Kidney (tissue), 14 donors: Measurements from ENCODE around the gene C5orf52. TPM values are rescaled to one million over a fixed set of nuclear protein-coding genes. Genes with fewer than 3 reads are reported as not detected.

Experiments used
- DNase-seq, 5 donors: peaks; one replicate each; pipeline ENCODE4 v3.0.0-alpha.2; 2013 to 2020
- FAIRE-seq: peaks from 2 replicates; lab custom pipeline; 2012; peaks lifted over from hg19 to GRCh38; lab: Jason Lieb, UNC
- H3K27ac ChIP-seq, 2 donors: one replicate each; pipeline ENCODE4 v1.7.0; 2013; ENCODE audit warnings: low read depth in 2 of 2, low read length in 2 of 2, inconsistent platforms in 1 of 2
- H3K27me3 ChIP-seq: one replicate; pipeline ENCODE4 v1.7.1; 2013; ENCODE audit warnings: low read length, inconsistent platforms; ENCODE audit not compliant: control insufficient read depth, insufficient read depth
- H3K36me3 ChIP-seq, 3 donors: one replicate each; pipeline versions ENCODE4 v1.7.0 to v1.7.1; 2013; ENCODE audit warnings: low read length in 3 of 3, control low read depth in 1 of 3, inconsistent platforms in 1 of 3; ENCODE audit not compliant: insufficient read depth in 3 of 3, control insufficient read depth in 2 of 3
- H3K4me1 ChIP-seq, 3 donors: one replicate each; pipeline versions ENCODE4 v1.7.0 to v1.7.1; 2013; ENCODE audit warnings: low read length in 3 of 3, inconsistent platforms in 1 of 3, low read depth in 1 of 3; ENCODE audit not compliant: control insufficient read depth in 2 of 3, insufficient read depth in 2 of 3
- H3K4me3 ChIP-seq, 3 donors: one replicate each; pipeline versions ENCODE4 v1.7.0 to v1.8.1; 2013; ENCODE audit warnings: low read length in 3 of 3, control low read depth in 1 of 3, inconsistent platforms in 1 of 3
- H3K9ac ChIP-seq, 3 donors: one replicate each; pipeline versions ENCODE4 v1.7.0 to v1.7.1; 2013; ENCODE audit warnings: low read length in 3 of 3, control low read depth in 1 of 3, inconsistent platforms in 1 of 3
- H3K9me3 ChIP-seq, 3 donors: one replicate each; pipeline versions ENCODE4 v1.7.0 to v1.7.1; 2013; ENCODE audit warnings: low read length in 3 of 3, control low read depth in 1 of 3, inconsistent platforms in 1 of 3; ENCODE audit not compliant: control insufficient read depth in 2 of 3, insufficient read depth in 1 of 3
- intact Hi-C: fragments of 100-400 bp; cut with DNase I; formaldehyde crosslinking; loops from one replicate; pipeline ENCODE4 v1.11.1; 2022
- polyA plus RNA-seq: library from polyadenylated mRNA; stranded (reverse); fragments of 350-450 nt; fragmentation: Illumina TruSeq; extraction: RNeasy Lipid Tissue Mini Kit (QIAGEN cat#74804); gene quantifications from one replicate; pipeline ENCODE4 v1.2.3, GENCODE V29; 2014; ENCODE audit warnings: low read depth, low replicate concordance; ENCODE audit not compliant: insufficient read depth
- total RNA-seq: library from RNA; stranded (reverse); fragmentation: NEBNext Ultra II Directional; extraction: Animal tissue kit (Norgen Biotek cat#: 25700); gene quantifications from one replicate; pipeline ENCODE4 v1.2.1, GENCODE V29; 2021
- TF ChIP-seq, protein P1 (sequence below): IDR thresholded peaks from 3 replicates; pipeline ENCODE4 v1.5.1; 2012; ENCODE audit warnings: mild to moderate bottlenecking, moderate library complexity, borderline replicate concordance; ENCODE audit not compliant: insufficient read depth; ENCODE audit errors: extremely low read depth
- donor health status: control.
- donor health status: control.
- donor health status: control.
- donor health status: control.
- donor health status: control.
- donor health status: DM: yes; HTN: yes; CAD: no.
- donor health status: Normal renal cell carcinoma (clear cell type).

The C5orf52 gene
- total and polyA plus RNA-seq, 2 donors from 2014 or later, result not detected

DNA sequence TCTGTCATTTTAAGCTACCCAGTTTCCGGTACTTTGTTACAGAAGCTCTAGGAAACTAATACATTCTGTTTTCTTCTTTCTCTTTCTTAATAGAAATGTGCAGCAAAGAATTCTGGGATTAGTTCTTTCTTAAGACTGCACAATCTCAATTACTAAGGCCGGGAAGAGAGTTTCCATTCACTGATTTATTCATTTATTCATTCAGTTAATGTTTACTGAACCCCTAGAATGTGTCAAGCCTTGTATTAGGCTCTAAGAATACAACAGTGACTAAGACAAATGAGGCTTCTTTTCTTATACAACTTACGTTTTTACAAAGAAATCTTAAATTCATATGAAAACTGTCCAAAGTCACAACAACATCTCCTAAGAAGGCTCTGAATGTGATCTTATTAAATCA lies 32.4 kb downstream of the C5orf52 start:
- Histone ChIP-seq H3K4me1 (no peaks in the 10 kb centered on the region), H3K36me3 (no peaks in the 10 kb centered on the region), H3K27me3 (no peaks in the 10 kb centered on the region), H3K27ac (no peak overlapping the region), H3K4me3 (no peak overlapping the region), H3K9ac (no peak overlapping the region), H3K9me3 (no peaks in the 10 kb centered on the region)
- intact Hi-C loops, result no loop called here
- TF ChIP-seq, protein P1, sequence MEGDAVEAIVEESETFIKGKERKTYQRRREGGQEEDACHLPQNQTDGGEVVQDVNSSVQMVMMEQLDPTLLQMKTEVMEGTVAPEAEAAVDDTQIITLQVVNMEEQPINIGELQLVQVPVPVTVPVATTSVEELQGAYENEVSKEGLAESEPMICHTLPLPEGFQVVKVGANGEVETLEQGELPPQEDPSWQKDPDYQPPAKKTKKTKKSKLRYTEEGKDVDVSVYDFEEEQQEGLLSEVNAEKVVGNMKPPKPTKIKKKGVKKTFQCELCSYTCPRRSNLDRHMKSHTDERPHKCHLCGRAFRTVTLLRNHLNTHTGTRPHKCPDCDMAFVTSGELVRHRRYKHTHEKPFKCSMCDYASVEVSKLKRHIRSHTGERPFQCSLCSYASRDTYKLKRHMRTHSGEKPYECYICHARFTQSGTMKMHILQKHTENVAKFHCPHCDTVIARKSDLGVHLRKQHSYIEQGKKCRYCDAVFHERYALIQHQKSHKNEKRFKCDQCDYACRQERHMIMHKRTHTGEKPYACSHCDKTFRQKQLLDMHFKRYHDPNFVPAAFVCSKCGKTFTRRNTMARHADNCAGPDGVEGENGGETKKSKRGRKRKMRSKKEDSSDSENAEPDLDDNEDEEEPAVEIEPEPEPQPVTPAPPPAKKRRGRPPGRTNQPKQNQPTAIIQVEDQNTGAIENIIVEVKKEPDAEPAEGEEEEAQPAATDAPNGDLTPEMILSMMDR, result no peak
- FAIRE-seq (no peak), DNase-seq (no peak)

DNA sequence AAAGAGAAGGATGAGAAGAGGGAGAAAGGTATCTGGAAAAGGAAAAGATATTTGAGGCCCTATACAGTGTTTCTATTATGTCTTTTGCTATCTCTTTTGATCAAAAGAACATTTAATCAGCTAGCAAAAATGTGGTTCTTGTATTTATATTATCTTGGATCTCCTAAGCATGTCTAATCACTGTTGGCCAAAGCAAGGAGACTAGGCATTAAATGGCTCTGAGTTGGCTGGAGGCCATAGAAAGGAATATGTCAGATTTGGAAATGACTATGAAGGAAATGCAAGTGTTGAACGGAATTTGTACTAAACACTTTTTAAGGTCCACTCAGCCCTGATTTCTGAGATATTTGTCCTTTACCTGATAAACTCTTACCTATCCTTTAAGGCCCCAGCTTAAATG lies 37.5 kb downstream of the C5orf52 start:
- intact Hi-C loops, result no loop called here
- FAIRE-seq (no peak), DNase-seq (peak in 1 of 5 donors; percentile 8)
- TF ChIP-seq, protein P1, result no peak
- Histone ChIP-seq H3K27ac (no peak overlapping the region), H3K27me3 (no peaks in the 10 kb centered on the region), H3K4me3 (no peak overlapping the region), H3K9me3 (no peaks in the 10 kb centered on the region), H3K4me1 (no peaks in the 10 kb centered on the region), H3K9ac (no peak overlapping the region), H3K36me3 (no peaks in the 10 kb centered on the region)

DNA sequence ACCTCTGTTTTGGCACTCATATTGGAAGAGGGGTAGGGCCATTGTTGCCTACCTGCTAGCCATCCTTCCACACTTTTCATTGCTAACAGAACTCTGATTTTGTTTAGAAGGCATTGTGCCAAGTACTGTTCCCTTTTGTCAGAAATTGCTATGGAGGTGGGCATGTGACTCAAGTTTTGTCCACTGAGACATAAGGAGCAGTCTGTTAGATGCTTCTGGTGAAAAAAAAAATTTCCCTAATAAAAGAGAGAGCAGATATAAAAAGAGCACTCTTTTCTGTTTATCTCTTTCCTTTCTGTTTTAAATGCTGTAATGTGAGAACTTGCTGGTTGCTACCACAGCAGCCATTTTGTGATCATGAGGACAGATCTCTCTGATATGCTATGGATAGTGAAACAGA lies 38.0 kb downstream of the C5orf52 start:
- H3K27me3 ChIP-seq, result no peaks in the 10 kb centered on the region
- H3K36me3 ChIP-seq, result no peaks in the 10 kb centered on the region
- TF ChIP-seq, protein P1, result no peak
- no peaks in the 10 kb centered on the region for H3K4me1 ChIP-seq
- intact Hi-C loops, result no loop called here
- no peak for DNase-seq
- H3K27ac ChIP-seq, result no peak overlapping the region
- no peak for FAIRE-seq
- no peaks in the 10 kb centered on the region for H3K9me3 ChIP-seq
- no peak overlapping the region for H3K4me3 ChIP-seq
- H3K9ac ChIP-seq, result no peak overlapping the region

DNA sequence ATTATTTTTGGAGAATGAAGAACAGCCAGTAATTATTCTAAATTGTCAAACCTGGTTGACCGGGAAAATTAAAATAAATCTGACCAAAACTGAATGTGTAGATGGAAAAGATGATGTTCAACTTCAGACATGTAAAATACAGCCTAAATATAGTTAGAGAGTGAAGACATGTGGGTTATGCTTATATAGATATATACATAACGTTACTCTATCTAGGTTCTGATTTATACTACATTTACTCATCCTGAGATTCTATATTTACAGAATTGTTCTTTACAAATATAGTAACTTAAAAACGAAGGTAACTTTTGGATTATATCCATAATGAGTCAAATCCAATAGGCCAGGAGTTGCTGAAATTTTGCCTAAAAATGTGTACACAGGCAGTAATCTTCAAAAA lies 39.1 kb downstream of the C5orf52 start:
- Histone ChIP-seq H3K9me3 (no peaks in the 10 kb centered on the region), H3K27ac (no peak overlapping the region), H3K36me3 (no peaks in the 10 kb centered on the region), H3K4me3 (no peak overlapping the region), H3K9ac (no peak overlapping the region), H3K4me1 (no peaks in the 10 kb centered on the region), H3K27me3 (no peaks in the 10 kb centered on the region)
- TF ChIP-seq, protein P1, result no peak
- intact Hi-C loops, result loop anchor here (10.0 kb wide), 1 partner anchor 276 kb away; no protein-coding TSS in a partner anchor
- DNase-seq (no peak), FAIRE-seq (no peak)
